IMR-90 (cell line): ENCODE measurements around the gene CCNJL.

ENCODE experiments used
- MXI1 ChIP-seq: IDR thresholded peaks from 2 replicates; pipeline ENCODE4 v1.6.1; 2012; ENCODE audit warnings: low read depth, mild to moderate bottlenecking, low read length, moderate library complexity, borderline replicate concordance
- POLR2A ChIP-seq: IDR thresholded peaks from 2 replicates; pipeline ENCODE4 v1.6.1; 2012; ENCODE audit warnings: mild to moderate bottlenecking, low read depth, low read length
- SMC3 ChIP-seq: fragments of 150-350 bp; IDR thresholded peaks from 2 replicates; pipeline ENCODE4 v1.6.1; 2016; ENCODE audit warnings: low read depth, mild to moderate bottlenecking, antibody characterized with exemption, low read length, moderate library complexity
- TF ChIP-seq, protein P1 (sequence below): conservative IDR thresholded peaks from 2 replicates; pipeline ENCODE4 v1.5.1; 2012; ENCODE audit warnings: mild to moderate bottlenecking, low read depth, low read length, improper control_type of control experiment
- TF ChIP-seq, protein P2 (sequence below): fragments of 150-350 bp; IDR thresholded peaks from 2 replicates; pipeline ENCODE4 v1.6.1; 2017; ENCODE audit warnings: mild to moderate bottlenecking, antibody characterized with exemption, low read length, low read depth

DNA sequence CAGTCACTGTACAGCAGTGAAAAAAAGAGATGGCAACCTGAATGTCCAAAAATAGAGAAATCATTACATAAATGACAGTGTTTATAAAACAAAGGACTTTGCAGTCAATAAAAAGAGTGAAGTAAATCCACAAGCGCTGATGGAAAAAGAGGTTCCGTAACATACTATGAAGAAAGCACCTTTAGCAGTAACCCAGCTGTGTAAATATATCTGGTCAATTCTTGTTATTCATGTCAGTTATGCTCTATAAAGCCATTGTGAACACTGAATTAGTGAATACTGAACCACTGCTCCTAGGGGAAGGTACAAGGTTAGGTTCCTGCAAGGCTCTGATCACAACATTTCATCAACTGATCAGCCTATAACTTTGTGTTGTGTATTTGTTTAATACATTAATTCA, 39.5 kb downstream of the CCNJL start:
- TF ChIP-seq, protein P1, sequence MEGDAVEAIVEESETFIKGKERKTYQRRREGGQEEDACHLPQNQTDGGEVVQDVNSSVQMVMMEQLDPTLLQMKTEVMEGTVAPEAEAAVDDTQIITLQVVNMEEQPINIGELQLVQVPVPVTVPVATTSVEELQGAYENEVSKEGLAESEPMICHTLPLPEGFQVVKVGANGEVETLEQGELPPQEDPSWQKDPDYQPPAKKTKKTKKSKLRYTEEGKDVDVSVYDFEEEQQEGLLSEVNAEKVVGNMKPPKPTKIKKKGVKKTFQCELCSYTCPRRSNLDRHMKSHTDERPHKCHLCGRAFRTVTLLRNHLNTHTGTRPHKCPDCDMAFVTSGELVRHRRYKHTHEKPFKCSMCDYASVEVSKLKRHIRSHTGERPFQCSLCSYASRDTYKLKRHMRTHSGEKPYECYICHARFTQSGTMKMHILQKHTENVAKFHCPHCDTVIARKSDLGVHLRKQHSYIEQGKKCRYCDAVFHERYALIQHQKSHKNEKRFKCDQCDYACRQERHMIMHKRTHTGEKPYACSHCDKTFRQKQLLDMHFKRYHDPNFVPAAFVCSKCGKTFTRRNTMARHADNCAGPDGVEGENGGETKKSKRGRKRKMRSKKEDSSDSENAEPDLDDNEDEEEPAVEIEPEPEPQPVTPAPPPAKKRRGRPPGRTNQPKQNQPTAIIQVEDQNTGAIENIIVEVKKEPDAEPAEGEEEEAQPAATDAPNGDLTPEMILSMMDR, result no peak
- no peak for TF ChIP-seq SMC3
- no peak for TF ChIP-seq POLR2A
- no peak for TF ChIP-seq MXI1
- TF ChIP-seq, protein P2, sequence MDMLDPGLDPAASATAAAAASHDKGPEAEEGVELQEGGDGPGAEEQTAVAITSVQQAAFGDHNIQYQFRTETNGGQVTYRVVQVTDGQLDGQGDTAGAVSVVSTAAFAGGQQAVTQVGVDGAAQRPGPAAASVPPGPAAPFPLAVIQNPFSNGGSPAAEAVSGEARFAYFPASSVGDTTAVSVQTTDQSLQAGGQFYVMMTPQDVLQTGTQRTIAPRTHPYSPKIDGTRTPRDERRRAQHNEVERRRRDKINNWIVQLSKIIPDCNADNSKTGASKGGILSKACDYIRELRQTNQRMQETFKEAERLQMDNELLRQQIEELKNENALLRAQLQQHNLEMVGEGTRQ, result no peak
